ENCODE measurements around the gene HSPB6.

Gene HSPB6

GRCh38 chr19:35756377-35757230 lies at the start of gene HSPB6:
TSS of gene HSPB6 (minus strand) at chr19:35757029. CDS start at chr19:35757008, 21 bp downstream.
- Histone ChIP-seq H3K27me3 (ENCODE audit: insufficient read depth, low read length, poor library complexity) (no peaks in the 10 kb centered on the region), H3K9ac (ENCODE audit: low read depth, low read length) (peak within 1 kb of the TSS; percentile 97), H3K4me2 (ENCODE audit: insufficient read depth, low read length) (peak within 1 kb of the TSS; percentile 70), H3K4me1 (ENCODE audit: insufficient read depth, low read length) (peaks cover 26% of the 10 kb centered on the region), H3K4me3 (ENCODE audit: low read depth in 1 of 2, low read length in 2 of 2) (peak within 1 kb of the TSS; percentile 30 to 61), H2AFZ (ENCODE audit: low read depth, low read length) (peak within 1 kb of the TSS; percentile 62), H3K27ac (ENCODE audit: low read length) (peak within 1 kb of the TSS; percentile 88), H3K79me2 (ENCODE audit: insufficient read depth, low read length) (peaks cover 30% of the 10 kb centered on the region), H4K20me1 (ENCODE audit: insufficient read depth, low read length) (peaks cover 22% of the 10 kb centered on the region), H3K36me3 (ENCODE audit: insufficient read depth, low read length) (peaks cover 49% of the 10 kb centered on the region), H3K9me3 (ENCODE audit: insufficient read depth, low read length, severe bottlenecking) (no peaks in the 10 kb centered on the region)
- TF ChIP-seq CTCF (IDR thresholded peaks at IDR 0.05; ENCODE audit: borderline replicate concordance, extremely low read depth, low read length, poor library complexity, severe bottlenecking), result no peak
- no peak for TF ChIP-seq EZH2 (IDR thresholded peaks at IDR 0.05; ENCODE audit: borderline replicate concordance, low read depth, low read length, severe bottlenecking)
- DNase-seq (no peak), ATAC-seq (ENCODE audit: insufficient read depth, low read depth) (no peak)

- no peaks in the 10 kb centered on the region for H3K9me3 ChIP-seq (ENCODE audit: insufficient read depth, low read length, severe bottlenecking)
- DNase-seq, result no peak
- no peaks in the 10 kb centered on the region for H3K36me3 ChIP-seq (ENCODE audit: insufficient read depth, low read length)
- TF ChIP-seq CTCF (IDR thresholded peaks at IDR 0.05; ENCODE audit: borderline replicate concordance, extremely low read depth, low read length, poor library complexity, severe bottlenecking), result no peak
- no peak for TF ChIP-seq EZH2 (IDR thresholded peaks at IDR 0.05; ENCODE audit: borderline replicate concordance, low read depth, low read length, severe bottlenecking)
- no peaks in the 10 kb centered on the region for H3K79me2 ChIP-seq (ENCODE audit: insufficient read depth, low read length)
- no peak overlapping the region for H3K4me3 ChIP-seq (ENCODE audit: low read depth in 1 of 2, low read length in 2 of 2)
- H3K4me1 ChIP-seq (ENCODE audit: insufficient read depth, low read length), result no peaks in the 10 kb centered on the region
- H2AFZ ChIP-seq (ENCODE audit: low read depth, low read length), result no peak overlapping the region
- H3K9ac ChIP-seq (ENCODE audit: low read depth, low read length), result no peak overlapping the region
- no peak for ATAC-seq (ENCODE audit: insufficient read depth, low read depth)
- H3K4me2 ChIP-seq (ENCODE audit: insufficient read depth, low read length), result no peak overlapping the region
- H4K20me1 ChIP-seq (ENCODE audit: insufficient read depth, low read length), result no peaks in the 10 kb centered on the region
- no peaks in the 10 kb centered on the region for H3K27me3 ChIP-seq (ENCODE audit: insufficient read depth, low read length, poor library complexity)
- no peak overlapping the region for H3K27ac ChIP-seq (ENCODE audit: low read length)
Measured at GRCh38 chr19:35806597-35806996, 49.8 kb upstream of the HSPB6 start.

GRCh38 chr19:35805526-35806102 lies 48.8 kb upstream of the HSPB6 start:
- no peaks in the 10 kb centered on the region for H3K36me3 ChIP-seq (ENCODE audit: insufficient read depth, low read length)
- H2AFZ ChIP-seq (ENCODE audit: low read depth, low read length), result no peak overlapping the region
- no peak overlapping the region for H3K4me2 ChIP-seq (ENCODE audit: insufficient read depth, low read length)
- H3K9ac ChIP-seq (ENCODE audit: low read depth, low read length), result no peak overlapping the region
- no peaks in the 10 kb centered on the region for H4K20me1 ChIP-seq (ENCODE audit: insufficient read depth, low read length)
- no peaks in the 10 kb centered on the region for H3K9me3 ChIP-seq (ENCODE audit: insufficient read depth, low read length, severe bottlenecking)
- ATAC-seq (ENCODE audit: insufficient read depth, low read depth) (no peak), DNase-seq (no peak)
- H3K27ac ChIP-seq (ENCODE audit: low read length), result no peak overlapping the region
- no peak overlapping the region for H3K4me3 ChIP-seq (ENCODE audit: low read depth in 1 of 2, low read length in 2 of 2)
- no peaks in the 10 kb centered on the region for H3K4me1 ChIP-seq (ENCODE audit: insufficient read depth, low read length)
- H3K79me2 ChIP-seq (ENCODE audit: insufficient read depth, low read length), result no peaks in the 10 kb centered on the region
- H3K27me3 ChIP-seq (ENCODE audit: insufficient read depth, low read length, poor library complexity), result no peaks in the 10 kb centered on the region
- no peak for TF ChIP-seq CTCF (IDR thresholded peaks at IDR 0.05; ENCODE audit: borderline replicate concordance, extremely low read depth, low read length, poor library complexity, severe bottlenecking)
- no peak for TF ChIP-seq EZH2 (IDR thresholded peaks at IDR 0.05; ENCODE audit: borderline replicate concordance, low read depth, low read length, severe bottlenecking)

Data from DND-41 (cell line).